Lung microvascular endothelial cell (primary cell): Measurements from ENCODE around the gene PARN. TPM values are rescaled to one million over a fixed set of nuclear protein-coding genes. Genes with fewer than 3 reads are reported as not detected.
"Not testable (repeated sequence)": the region's sequence is repeated elsewhere in the genome, so short reads cannot be mapped to it uniquely, and the experiment has no call there.

Experiments
- DNase-seq, 2 donors: peaks; one replicate each; pipeline versions ENCODE4 v3.0.0 to v3.0.0-alpha.2; 2010; ENCODE audit warnings: low read depth in 2 of 2
- total RNA-seq: library from RNA; depleted of rRNA; stranded (reverse); fragments of >200 nt; gene quantifications from 2 replicates; pipeline ENCODE4 v1.2.1, GENCODE V29; 2014

PARN gene
- total RNA-seq: 15.7 and 17.9 TPM in 2 replicates

GRCh38 chr16:14629919-14630619 is at the start of gene PARN:
Gene PARN (minus strand): TSS chr16:14630260. CDS start chr16:14630125, 135 bp downstream.
- peak; percentile 98 for DNase-seq

- DNase-seq: no peak
These were observed 48.9 kb upstream of the PARN start for GRCh38 chr16:14678748-14679497.

GRCh38 chr16:14677627-14678026 is 47.6 kb upstream of the PARN start:
- DNase-seq: no peak

- no peak for DNase-seq
These were observed 46.6 kb upstream of the PARN start for GRCh38 chr16:14676633-14677032.

GRCh38 chr16:14672403-14672971 is 42.4 kb upstream of the PARN start:
- DNase-seq: no peak

DNA sequence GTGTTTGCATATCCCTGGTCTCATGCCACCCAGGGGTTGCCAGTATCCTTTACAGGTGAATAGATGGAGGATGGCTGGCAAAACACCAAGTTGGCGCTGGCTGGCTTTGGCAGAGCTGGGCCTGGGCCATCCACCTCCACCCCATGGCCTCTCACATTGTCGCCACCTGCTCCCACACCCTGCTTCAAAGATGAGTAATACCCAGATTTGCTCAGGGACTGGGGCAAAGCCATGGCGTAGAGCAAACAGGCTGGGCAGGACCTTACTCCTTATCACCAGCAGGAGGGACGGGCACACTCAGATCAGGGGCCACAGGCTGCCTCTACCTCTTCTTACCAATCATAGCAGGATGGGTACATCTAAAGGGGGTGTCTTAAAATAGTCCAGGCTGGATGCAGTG is 39.7 kb upstream of the PARN start:
- no peak for DNase-seq

DNA sequence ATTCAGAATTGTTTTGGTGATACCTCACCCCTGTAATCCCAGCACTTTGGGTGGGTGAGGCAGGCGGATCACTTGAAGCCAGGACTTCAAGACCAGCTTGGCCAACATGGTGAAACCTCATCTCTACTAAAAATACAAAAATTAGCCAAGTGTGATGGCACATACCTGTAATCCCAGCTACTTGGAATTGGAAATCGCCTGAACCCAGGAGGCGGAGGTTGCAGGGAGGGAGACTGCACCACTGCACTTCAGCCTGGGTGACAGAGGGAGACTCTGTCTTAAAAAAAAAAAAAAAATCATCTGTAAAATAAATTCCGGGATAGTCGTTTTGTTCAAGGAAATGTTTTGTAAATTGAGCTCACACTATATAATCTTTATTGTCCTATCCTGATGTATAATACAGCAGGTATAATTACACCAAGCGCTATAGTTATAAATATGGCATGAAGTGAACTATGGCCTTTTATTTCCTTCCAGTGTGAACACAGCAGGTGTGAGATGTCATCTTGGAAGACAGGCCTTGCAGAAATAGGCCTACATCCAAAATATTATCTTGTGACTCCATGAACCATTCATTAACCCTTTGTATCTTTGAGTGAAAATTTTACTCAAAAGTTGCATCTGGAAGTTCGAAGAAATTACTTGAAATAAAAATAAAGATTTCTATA is 38.6 kb upstream of the PARN start:
- no peak for DNase-seq

GRCh38 chr16:14667347-14668266 is 37.5 kb upstream of the PARN start:
- DNase-seq: no peak

- DNase-seq: peak in 1 of 2 donors; percentile 48
These were observed 28.0 kb upstream of the PARN start for GRCh38 chr16:14658063-14658462.

GRCh38 chr16:14652726-14653125 is 22.7 kb upstream of the PARN start:
- no peak for DNase-seq

DNA sequence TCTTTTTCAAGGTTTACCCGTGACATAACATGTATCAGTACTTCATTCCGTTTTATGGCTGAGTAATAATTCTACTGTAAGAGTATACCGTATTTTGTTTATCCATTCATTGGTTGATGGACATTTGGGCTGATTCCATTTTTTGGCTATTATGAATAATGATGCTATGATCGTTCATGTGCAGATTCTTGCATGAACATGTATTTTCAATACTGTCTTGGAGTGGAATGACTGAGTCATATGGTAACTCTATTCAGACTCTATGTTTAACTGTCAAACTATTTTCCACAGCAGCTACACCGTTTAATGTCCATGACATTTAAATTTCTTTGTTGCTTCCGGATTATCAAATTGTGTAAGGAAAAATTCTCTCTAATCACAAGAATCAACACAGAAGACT is 20.6 kb upstream of the PARN start:
- no peak for DNase-seq

- no peak for DNase-seq
These were observed 19.8 kb upstream of the PARN start for GRCh38 chr16:14649816-14650215.

DNA sequence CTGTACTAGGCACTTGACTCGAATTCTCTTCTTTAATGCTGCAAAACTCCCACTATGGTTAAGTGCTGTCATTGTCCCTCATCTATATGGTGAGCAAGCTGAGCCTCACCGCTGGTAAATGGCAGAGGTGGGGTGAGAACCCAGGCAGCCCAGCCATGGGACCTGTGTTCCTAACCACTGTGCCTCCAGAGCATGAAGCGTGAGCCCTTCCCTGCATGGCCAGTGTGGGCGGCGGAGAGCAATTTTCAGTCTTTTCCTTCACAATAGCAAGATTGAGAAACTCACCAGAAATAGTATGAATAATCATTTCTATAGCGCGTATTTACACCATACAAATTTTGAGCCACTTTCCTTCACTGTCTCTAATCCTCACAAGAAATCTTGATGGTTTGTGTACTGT is 11.9 kb upstream of the PARN start:
- DNase-seq: no peak

- no peak for DNase-seq
These were observed 11.1 kb upstream of the PARN start for GRCh38 chr16:14641206-14641605.

DNA sequence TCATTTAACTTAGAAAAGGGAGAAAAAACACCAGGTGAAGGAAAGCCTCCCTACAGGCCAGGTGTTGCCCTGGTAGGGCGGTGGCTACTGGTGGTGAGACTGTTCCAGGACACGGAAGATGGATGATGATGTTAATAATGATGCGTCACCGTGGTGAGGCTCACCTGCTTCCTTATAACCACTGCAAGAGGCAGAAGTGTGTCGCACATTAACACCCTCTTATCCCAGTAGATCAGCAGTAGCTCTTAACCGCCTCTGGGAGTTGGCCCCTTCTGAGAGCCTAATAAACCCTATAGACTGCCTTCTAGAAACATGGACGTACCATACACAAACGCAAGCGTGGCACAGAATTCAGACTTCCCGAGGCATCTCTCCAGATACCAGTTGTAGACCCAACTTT is 10.5 kb upstream of the PARN start:
- DNase-seq: no peak

GRCh38 chr16:14636951-14637240 is 6.8 kb upstream of the PARN start:
- not testable (repeated sequence) for DNase-seq

- not testable (repeated sequence) for DNase-seq
These were observed 6.3 kb upstream of the PARN start for GRCh38 chr16:14636179-14636950.

GRCh38 chr16:14635395-14636165 is 5.5 kb upstream of the PARN start:
- no peak for DNase-seq

GRCh38 chr16:14634389-14634725 is 4.3 kb upstream of the PARN start:
- no peak for DNase-seq
